HG03520 (cell line): ENCODE data around the gene DYRK1A.

Experiments
- ATAC-seq: cut with Tn5 transposase; IDR thresholded peaks from one replicate; pipeline ENCODE4 v1.9.1; 2021; ENCODE audit warnings: mild to moderate bottlenecking, moderate library complexity; ENCODE audit not compliant: unreplicated experiment

Gene DYRK1A

GRCh38 chr21:37562920-37563640, 196.5 kb downstream of the DYRK1A start:
- ATAC-seq: peak; percentile 6

GRCh38 chr21:37563641-37564340, 197.2 kb downstream of the DYRK1A start:
- ATAC-seq: peak; percentile 86

- ATAC-seq: peak; percentile 30
Measured at GRCh38 chr21:37564341-37564923, 197.9 kb downstream of the DYRK1A start.

GRCh38 chr21:37564924-37565529, 198.5 kb downstream of the DYRK1A start:
- ATAC-seq: no peak

GRCh38 chr21:37565530-37566223, 199.1 kb downstream of the DYRK1A start:
- no peak for ATAC-seq

- ATAC-seq: no peak
Measured at GRCh38 chr21:37566790-37567615, 200.4 kb downstream of the DYRK1A start.

GRCh38 chr21:37568415-37568814, 201.8 kb downstream of the DYRK1A start:
- no peak for ATAC-seq

GRCh38 chr21:37568916-37569315, 202.3 kb downstream of the DYRK1A start:
- no peak for ATAC-seq

- ATAC-seq: no peak
Measured at GRCh38 chr21:37571442-37571841, 204.9 kb downstream of the DYRK1A start.

- ATAC-seq: no peak
Measured at GRCh38 chr21:37574316-37574715, 207.7 kb downstream of the DYRK1A start.

- ATAC-seq: no peak
Measured at GRCh38 chr21:37574751-37575150, 208.2 kb downstream of the DYRK1A start.

- ATAC-seq: no peak
Measured at GRCh38 chr21:37575580-37575979, 209.0 kb downstream of the DYRK1A start.
